C4-2B (cell line): ENCODE data around the gene ARHGAP31.

Source experiments
- ZFX ChIP-seq: fragments of 450-650 bp; IDR thresholded peaks from 2 replicates; pipeline ENCODE4 v1.6.1; 2017
- TF ChIP-seq, protein P1 (sequence below): fragments of 450-650 bp; conservative IDR thresholded peaks from 2 replicates; pipeline ENCODE4 v1.5.1; 2017; ENCODE audit warnings: mild to moderate bottlenecking

- TF ChIP-seq, protein P1, sequence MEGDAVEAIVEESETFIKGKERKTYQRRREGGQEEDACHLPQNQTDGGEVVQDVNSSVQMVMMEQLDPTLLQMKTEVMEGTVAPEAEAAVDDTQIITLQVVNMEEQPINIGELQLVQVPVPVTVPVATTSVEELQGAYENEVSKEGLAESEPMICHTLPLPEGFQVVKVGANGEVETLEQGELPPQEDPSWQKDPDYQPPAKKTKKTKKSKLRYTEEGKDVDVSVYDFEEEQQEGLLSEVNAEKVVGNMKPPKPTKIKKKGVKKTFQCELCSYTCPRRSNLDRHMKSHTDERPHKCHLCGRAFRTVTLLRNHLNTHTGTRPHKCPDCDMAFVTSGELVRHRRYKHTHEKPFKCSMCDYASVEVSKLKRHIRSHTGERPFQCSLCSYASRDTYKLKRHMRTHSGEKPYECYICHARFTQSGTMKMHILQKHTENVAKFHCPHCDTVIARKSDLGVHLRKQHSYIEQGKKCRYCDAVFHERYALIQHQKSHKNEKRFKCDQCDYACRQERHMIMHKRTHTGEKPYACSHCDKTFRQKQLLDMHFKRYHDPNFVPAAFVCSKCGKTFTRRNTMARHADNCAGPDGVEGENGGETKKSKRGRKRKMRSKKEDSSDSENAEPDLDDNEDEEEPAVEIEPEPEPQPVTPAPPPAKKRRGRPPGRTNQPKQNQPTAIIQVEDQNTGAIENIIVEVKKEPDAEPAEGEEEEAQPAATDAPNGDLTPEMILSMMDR = no peak
- TF ChIP-seq ZFX = no peak
These were observed 48.0 kb downstream of the ARHGAP31 start for GRCh38 chr3:119342176-119342575.
